MM.1S (cell line): ENCODE results near the gene SCAMP4.

Source experiments
- EZH2 ChIP-seq: fragments of 300-600 bp; sonication (generic); optimal IDR thresholded peaks from 2 replicates; pipeline ENCODE3; 2017; ENCODE audit warnings: low read depth, mild to moderate bottlenecking, antibody characterized with exemption, low read length, mixed read lengths
- TF ChIP-seq, protein P1 (sequence below): fragments of 300-600 bp; sonication (generic); IDR thresholded peaks from 2 replicates; pipeline ENCODE4 v1.5.1; 2016; ENCODE audit warnings: antibody characterized with exemption, low read length, mixed read lengths

DNA sequence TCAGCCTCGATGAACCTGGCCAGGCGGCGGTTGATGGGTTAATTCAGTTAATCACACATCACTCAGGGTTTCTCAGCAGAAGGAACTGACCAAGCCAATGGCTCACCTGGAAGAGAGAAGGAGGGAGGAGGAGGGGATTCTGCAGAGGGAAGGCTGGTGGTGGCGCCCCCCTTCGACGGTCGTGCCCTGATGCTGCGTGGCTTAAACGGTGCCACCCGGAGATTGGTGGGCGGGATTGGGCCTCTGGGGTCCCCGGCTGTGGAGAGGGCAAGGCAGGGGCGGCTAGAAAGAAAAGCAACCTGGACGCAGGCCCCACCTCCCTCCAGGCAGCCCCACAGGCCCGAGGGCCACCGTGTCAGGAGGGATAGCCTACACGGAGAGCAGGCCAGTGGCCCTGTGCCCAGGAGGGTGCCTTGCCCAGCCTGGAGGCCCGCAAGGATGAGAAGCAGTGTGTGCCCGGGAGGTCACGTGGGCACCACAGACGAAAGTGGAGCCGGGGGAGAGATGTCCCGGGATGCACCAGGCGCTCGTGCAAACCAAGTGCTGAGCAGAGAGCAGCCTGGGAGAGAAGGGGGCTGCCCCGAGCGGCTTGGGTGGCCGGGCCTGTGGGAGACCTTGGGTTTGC is 51.8 kb downstream of the SCAMP4 start:
- TF ChIP-seq, protein P1, sequence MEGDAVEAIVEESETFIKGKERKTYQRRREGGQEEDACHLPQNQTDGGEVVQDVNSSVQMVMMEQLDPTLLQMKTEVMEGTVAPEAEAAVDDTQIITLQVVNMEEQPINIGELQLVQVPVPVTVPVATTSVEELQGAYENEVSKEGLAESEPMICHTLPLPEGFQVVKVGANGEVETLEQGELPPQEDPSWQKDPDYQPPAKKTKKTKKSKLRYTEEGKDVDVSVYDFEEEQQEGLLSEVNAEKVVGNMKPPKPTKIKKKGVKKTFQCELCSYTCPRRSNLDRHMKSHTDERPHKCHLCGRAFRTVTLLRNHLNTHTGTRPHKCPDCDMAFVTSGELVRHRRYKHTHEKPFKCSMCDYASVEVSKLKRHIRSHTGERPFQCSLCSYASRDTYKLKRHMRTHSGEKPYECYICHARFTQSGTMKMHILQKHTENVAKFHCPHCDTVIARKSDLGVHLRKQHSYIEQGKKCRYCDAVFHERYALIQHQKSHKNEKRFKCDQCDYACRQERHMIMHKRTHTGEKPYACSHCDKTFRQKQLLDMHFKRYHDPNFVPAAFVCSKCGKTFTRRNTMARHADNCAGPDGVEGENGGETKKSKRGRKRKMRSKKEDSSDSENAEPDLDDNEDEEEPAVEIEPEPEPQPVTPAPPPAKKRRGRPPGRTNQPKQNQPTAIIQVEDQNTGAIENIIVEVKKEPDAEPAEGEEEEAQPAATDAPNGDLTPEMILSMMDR, result no peak
- TF ChIP-seq EZH2, result no peak
